NCI-H345 (cell line): ENCODE results near the gene HSPA4L.

ENCODE experiments used
- DNase-seq: peaks from one replicate; lab custom pipeline; 2025; lab: John Stamatoyannopoulos, UW

Gene HSPA4L

DNA sequence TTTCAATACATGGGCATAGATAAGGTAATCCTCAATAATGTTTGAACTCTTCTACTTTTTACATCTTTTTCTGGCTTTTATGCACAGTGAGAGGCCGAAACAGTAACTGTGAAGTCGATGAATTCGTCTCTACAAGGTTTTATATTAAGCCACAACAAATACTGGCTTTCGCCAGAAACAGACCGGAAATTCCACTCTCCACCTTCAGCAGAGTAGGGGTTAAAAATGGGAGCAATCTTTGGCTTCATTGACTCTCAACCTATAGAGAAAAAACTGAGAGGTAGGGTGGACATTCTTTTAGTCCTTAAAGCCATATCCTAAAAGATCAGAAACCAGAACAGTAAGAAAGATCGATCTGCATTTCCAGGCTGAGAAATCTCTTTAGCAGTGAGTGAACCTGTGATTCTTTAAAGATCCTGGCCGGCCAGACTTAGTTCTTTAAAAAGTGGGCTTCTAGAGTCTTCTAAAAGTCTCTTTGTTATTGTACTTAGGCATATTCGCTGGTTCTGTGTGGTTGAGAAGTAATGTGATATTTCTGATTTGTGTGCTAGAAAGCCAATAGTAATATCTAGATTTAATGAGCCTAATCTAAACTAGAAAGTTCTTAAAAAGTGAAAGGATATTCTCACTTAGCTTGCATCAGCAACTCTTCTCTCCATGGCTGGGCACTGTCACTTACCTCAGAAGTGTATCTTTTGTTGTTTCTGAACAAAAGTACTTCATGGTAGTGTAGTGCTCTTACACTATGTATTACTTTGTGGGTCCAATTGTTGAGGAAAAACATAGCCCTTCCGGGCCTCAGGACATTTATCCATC, 2.0 kb downstream of the HSPA4L start:
- no peak for DNase-seq

DNA sequence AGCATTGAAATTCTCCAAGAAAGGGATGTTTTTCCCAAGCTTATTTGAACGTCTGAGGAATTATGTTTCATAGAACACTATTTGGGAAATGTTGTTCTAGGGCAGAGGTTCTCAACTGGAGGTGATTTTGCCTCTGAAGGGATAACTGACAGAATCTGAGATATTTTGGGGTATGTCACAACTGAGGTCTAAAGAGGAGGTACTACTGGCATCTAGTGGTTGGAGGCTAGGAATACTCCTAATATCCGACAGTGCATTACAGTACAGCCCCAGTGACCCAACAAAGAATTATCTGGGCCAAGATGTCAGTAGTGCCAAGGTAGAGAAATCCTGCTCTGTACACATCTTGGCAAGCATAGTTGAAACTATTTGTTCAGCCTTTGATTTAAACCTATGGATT, 6.4 kb downstream of the HSPA4L start:
- no peak for DNase-seq

DNA sequence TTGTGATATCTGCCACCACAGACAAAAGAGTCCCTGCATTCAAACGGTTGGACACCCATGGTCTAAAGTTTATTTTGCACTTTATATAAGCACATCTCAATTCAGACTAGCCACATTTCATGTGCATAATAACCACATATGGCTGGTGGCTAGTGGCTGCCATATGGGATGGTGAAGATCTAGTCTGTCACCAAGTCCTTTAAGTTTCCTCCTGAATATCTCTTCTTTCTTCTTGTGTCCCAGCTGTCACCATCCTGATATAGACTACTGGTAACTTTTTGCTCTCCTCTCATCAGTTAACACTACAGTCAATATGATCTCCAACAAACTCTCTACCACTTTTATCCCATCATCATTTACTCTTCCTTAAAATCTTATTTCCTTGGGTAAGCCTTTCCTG, 9.3 kb downstream of the HSPA4L start:
- DNase-seq, result no peak

DNA sequence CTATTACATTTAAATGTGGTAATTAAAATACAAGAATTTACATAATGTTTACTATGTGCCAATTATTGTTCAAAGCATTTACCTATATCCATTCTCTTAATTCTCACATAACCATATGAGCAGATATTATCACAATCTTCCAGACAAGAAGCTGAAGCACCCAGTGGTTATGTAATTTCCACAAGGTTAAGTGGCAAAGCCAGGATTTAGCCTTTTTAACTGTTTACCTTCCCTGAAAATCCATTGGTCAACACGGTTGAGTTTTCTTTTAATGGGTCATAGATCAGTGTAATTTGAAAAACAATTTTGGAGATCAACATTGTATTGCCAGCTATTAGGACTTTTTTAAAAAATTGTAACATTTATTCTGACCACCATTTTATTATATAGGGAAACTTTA, 11.4 kb downstream of the HSPA4L start:
- DNase-seq, result no peak

DNA sequence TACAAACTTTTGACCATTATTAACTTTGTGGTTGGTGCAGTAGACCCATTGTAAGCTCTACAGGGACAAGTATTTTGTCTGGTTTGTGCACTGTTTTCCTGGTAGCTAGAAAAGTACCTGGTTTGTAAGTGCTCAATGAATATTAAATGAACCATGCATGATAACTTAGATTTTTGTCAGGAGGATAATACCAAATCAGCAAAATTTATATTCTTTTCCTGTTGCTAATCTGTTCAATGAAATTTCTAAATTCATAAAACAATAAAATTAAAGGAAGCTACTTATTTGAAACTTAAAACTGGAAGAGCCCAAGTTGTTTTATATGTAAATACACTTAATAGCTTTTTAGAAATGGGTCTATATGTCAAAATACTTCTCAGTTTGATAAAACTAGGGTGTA, 17.6 kb downstream of the HSPA4L start:
- DNase-seq, result no peak

DNA sequence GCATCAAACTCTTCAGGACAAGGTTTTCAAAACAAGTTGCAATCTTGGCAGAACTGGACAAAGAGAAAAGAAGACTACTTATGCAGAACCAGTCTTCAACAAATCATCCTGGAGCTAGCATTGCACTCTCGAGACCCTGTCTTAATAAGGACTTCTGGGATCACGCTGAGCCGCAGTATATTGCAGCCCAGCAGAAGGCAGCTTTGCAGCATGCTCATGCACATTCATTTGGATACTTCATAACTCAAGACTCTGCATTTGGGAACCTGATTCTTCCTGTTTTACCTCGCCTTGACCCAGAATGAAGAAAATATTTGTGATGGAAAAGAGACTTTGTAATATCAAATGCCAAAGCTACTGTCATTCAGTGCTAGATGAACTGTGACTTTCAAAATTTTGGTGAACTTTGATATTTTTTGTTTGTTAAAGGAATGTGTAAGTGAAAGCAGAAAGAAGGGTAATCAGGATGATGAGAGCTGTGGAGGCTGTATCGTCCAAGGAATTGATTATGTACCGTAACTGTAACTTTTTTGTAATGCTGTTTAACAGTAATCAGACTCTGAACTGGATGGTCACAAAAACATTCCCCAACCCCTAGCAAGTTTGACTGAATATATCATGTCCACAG, 27.2 kb downstream of the HSPA4L start:
- no peak for DNase-seq

DNA sequence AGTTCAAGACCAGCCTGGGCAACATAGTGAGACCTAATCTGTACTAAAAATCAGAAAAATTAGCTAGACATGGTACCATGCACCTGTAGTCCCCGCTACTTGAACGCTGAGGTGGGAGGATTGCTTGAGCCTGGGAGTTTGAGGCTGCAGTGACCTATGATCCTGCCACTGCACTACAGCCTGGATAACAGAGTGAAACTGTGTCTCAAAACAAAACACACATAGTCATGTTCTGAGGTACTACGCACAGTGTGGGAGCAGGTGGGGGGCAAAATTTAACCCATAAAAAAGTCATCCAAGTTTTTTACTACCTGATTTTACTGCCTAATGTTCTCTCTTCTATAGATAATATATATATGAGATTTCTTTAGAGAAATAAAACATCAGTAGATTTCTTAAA, 28.4 kb downstream of the HSPA4L start:
- no peak for DNase-seq

DNA sequence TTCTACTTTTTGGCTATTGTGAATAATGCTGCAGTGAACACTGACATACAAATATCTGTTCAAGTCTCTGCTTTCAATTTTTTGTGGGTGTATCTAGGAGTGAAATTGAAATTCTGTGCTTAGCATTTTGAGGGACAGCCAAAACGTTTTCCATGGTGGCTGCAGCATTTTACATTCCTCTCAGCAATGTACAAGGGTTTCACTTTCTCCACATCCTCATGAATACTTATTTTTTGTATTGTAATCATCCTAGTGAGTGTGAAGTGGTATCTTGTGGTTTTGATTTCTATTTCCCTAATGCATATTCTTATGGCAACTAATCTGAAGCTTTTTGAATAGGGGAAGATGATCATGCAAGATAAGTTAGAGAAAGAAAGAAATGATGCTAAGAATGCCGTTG, 40.3 kb downstream of the HSPA4L start:
- no peak for DNase-seq

DNA sequence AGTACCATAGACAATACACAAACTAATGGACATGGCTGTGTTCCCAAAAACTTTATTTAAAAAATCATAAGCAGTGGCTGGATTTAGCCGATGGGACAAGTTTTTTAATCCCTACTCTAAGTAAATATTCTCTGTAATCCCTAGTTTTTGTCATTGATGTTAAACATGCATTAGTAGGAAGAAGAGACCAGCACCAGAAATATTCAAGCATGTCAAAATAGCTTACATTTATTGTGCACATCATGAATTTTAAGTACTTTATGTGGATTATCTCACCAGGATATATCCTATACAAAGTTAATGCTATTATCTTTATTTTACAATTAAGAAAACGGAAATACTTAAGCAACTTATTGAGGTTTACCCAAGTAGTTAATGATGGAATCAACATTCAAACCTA, 46.0 kb downstream of the HSPA4L start:
- DNase-seq, result no peak

DNA sequence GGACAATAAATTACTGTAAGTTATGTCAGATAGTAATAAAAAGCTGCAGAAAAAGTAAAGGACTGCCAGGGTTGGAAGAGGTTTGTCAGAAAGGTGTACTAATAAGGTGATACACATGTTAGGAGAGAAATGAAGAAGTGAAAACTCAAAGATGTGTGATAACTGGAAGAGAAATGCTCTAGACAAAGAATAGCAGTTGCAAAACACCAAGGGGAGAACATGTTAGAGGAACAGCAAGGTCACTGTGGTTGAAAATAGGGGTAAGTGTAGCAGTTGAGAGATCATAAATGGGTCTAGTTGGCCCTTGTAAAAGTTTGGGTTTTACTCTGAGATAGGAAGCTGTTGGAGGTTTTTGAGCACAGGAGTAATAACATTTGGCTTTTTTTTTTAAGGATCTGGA, 46.9 kb downstream of the HSPA4L start:
- DNase-seq, result no peak

DNA sequence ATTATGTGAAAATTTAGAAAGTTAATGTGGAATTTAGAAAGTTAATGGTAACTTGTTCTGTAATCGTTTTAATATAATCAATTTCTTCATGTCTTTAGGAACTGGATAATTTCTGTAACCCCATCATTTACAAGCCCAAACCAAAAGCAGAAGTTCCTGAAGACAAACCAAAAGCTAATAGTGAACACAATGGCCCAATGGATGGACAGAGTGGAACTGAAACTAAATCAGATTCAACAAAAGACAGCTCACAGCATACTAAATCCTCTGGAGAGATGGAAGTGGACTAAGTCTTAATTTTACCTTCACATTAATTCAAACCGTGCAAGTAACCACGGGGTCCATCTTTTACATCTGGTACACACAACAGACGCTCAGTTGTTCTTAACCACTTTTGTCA, 50.5 kb downstream of the HSPA4L start:
- DNase-seq, result no peak

DNA sequence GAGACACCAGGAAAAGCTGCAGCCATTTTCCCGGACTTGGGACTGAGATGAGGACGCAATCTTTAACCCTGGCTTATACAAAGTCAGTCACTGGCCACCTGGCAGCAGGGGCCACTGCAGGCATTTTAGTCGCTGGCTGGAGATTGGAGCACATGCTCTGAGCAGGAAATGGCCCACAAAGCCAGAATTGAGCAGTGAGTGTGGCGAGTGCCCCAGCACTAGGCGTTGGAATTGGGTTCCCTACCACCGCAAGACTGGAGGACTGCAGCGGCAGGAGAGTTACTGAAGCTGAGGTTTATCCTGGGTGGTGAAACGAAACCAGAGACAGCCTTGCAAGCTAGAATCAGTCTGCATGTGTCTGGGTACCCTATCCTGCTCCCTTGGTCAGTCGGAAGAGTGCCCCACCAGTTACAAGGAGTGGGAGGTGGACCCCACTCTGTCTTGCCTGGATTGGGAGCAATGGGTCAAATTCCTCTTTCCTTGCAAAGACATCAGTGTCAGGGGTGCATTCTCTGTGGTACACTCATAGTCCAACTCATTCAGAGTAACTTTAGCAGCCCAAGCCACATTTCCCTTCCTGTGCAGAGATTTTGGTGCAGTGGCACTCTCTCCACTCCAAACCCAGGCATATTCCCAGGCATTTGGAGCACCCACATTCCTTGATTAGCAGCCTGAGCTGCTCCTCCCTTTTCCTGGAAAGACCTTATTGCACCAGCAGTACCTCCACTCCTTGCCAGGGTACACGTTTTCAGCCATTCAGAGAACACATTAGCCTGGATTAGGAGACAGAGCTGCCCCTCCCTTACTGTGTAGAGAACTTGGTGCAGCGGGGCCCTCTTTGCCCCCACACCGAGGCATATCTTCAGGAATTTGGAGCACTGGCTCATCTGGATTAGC, 61.8 kb downstream of the HSPA4L start:
- no peak for DNase-seq

DNA sequence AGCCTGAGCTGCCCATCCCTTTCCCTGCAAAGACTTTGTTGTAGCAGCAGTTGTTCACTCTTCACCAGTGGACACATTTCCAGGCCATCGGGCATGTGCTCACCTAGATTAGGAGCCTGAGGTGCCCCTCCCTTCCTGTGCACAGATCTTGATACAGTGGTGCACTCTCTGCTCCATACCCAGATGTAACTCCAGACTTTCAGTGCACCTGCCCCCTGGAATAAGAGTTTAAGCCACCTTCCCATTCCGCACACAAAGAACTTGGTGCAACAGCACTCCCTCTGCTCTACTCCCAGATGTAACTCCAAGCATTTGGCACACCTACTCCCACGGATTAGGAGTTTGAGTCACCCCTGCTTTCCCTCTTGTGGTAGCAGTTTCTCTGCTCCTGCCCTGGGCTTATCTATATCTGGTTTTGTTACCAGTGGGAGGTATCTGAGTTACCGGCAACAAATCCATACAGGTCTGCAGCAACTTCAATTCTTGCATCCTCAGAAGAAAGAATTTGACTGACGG, 62.5 kb downstream of the HSPA4L start:
- no peak for DNase-seq

DNA sequence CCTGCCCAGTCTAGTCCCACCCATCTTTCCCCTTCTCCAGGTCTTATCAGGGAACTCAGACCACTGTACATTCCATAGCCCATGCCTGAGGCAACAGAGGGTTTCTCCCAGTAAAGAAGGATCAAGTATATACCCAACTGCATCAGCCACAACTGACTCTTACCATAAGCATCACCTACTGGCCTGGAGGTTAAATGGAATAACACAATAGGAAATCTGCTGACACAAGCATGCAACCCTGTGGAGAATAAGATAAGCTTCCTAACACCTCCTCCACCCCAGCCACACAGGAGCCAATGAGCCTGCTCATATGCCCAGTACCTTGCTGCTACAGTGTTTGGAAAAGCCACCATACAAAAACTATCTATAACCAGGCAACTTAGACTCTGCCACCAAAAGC, 63.9 kb downstream of the HSPA4L start:
- no peak for DNase-seq

DNA sequence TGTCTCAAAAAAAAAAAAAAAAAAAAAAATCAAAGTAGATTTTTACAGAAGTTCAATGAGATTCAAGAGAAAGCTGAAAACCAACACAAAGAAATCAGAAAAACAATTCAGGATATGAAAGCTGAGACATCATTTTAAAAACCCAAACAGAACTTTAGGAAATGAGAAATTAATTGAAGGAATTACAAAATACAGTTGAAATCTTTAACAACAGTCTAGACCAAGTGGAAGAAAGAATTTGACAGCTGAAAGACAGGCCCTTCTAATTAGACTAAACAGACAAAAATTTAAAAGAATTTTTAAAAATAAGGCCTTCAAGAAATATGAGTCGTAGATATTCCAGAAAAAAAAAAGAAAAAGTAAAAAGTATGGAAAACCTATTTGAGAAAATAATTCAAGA, 64.6 kb downstream of the HSPA4L start:
- no peak for DNase-seq

DNA sequence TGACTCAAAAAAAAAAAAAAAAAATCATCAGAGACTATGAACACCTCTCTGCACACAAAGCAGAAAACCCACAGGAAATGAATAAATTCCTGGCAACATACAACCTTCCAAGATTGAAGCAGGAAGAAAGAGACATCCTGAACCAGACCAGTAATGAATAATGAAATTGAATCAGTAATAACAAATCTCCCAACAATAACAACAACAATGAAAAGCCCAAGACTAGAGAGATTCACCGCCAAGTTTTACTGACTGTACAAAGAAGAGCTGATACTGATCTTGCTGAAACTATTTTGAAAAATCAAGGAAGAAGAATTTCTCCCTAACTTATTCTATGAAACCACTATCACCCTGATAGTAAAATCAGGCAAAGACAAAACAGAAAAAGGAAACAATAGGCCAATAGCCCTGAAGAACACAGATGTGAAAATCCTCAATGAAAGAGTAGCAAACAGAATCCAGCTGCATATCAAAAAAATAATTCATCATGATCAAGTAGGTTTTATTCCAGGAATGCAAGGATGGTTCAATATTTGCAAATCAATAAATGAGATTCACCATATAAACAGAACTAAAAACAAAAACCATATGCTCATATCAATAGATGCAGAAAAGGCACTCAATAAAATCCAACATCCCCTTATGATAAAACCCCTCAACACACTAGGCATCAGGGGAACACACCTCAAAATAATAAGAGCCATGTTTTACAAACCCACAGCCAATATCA, 67.5 kb downstream of the HSPA4L start:
- no peak for DNase-seq

DNA sequence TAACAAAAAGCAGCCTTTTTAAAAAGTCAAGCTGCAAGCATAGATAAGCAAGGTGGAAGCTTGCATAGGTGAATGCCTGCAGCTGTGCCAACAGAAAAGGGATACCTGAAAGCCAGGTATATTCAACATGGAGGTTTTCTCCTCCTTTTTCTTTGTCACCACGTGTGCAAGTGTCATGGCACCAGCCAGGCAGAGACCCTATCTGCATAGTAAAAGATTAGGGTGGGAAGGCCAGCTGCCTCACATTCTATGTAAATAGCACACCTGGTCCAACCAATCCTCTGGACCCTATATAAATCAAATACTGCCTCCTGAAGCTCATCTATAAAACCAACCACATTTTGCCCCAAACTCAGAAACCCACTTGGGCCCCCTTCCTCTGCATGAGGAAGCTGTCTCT, 70.5 kb downstream of the HSPA4L start:
- no peak for DNase-seq

DNA sequence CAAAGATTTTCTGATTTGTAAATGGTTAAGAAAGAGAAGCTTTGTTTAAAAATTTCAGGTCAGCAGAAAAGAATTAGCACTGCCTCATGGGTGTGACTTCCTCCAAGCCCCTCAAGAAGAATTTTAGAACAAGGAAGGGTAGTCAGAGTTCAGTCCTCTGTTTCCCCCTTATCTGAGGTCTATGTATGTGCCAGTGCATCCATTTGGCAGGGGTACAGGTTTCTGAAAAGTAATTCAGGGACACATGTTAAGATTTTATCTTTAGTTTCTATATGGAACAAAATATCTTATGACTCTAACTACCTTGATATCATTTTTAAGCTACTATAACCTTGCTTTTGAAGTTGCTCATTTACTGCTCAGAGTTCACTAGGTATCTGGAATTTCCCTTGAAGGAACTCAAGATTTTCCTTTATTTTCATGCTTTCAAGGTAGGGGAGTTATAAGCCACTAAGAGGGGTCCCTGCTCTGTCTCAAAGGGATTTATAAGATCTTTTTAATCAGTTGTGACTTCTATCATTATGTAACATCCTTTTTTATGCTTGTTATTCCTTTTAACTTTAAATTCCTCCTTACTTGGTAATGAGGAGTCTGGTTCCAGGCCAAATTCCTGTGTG, 74.2 kb downstream of the HSPA4L start:
- no peak for DNase-seq

DNA sequence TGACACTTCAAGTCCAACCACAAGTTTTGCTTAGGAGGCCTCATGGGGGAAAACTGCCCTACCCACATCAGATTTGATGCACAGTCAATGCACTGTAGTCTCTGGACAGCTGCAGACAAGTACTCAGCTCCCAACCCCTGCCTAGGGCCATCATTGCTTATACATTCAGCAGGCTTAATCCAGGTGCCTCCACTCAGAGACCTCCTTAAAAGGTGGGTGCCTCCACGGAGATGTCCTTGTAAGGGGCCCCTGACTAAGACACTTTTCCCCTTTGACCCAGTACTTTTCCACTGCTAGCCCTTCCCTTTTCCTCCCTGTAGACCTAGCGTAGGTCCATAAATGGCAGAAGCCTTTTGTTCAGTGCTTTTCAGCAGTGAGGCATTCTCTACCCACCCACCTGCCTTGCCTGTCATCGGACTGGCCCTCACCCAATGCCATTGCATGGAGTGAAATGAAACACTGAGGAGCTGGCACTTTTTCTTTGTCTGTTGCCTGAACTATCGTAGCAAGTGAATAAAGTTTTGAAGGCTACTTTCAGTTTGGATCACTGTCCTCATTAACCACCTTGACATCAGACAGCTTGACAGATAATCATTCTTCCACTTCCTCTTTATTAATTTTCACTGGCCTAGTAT, 74.8 kb downstream of the HSPA4L start:
- DNase-seq, result no peak

DNA sequence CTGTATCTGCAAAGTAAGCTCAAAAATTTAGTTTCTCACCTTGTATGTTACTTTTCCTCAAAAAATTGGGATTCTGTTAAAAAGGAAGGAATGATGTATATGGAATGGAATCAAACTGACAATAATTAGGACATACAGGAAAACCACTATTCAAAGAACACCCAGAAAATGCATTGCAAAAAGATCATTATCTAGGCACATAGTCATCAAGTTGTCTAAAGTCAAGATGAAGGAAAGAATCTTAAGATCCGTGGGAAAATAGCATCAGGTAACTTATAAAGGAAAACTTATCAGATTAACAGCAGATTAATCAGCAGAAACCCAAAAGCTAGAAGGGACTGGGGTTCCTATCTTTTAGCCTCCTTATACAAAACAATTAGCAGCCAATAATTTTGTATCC, 75.5 kb downstream of the HSPA4L start:
- DNase-seq, result no peak

DNA sequence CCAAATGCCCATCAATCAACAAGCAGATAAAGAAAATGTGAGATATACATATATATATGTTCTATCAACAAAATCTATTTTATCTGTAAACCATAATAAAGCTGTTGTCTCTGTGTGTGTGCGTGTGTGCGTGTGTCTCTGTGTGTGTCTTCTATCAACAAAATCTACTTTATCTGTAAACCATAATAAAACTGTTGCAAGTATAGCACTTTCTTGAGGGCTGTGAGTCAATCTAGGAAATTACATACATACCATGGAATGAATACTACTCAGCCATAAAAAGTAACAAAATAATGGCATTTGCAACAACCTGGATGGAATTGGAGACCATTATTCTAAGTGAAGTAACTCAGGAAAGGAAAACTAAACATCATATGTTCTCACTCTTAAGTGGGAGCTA, 86.1 kb downstream of the HSPA4L start:
- DNase-seq, result no peak
